Pulmonary artery endothelial cell (primary cell): ENCODE data around the gene KRT85. TPM values are rescaled to one million over a fixed set of nuclear protein-coding genes. Genes with fewer than 3 reads are reported as not detected.
"Not testable (repeated sequence)": the region's sequence is repeated elsewhere in the genome, so short reads cannot be mapped to it uniquely, and the experiment has no call there.

ENCODE experiments used
- DNase-seq: peaks from one replicate; pipeline ENCODE4 v3.0.0-alpha.2; 2011; ENCODE audit warnings: low read depth, low spot score
- total RNA-seq: library from RNA; depleted of rRNA; stranded (reverse); fragments of >200 nt; gene quantifications from 2 replicates; pipeline ENCODE4 v1.2.3, GENCODE V29; 2014

The KRT85 gene
- total RNA-seq = under 0.01 TPM in 1 of 2 replicates, not detected in the other

DNA sequence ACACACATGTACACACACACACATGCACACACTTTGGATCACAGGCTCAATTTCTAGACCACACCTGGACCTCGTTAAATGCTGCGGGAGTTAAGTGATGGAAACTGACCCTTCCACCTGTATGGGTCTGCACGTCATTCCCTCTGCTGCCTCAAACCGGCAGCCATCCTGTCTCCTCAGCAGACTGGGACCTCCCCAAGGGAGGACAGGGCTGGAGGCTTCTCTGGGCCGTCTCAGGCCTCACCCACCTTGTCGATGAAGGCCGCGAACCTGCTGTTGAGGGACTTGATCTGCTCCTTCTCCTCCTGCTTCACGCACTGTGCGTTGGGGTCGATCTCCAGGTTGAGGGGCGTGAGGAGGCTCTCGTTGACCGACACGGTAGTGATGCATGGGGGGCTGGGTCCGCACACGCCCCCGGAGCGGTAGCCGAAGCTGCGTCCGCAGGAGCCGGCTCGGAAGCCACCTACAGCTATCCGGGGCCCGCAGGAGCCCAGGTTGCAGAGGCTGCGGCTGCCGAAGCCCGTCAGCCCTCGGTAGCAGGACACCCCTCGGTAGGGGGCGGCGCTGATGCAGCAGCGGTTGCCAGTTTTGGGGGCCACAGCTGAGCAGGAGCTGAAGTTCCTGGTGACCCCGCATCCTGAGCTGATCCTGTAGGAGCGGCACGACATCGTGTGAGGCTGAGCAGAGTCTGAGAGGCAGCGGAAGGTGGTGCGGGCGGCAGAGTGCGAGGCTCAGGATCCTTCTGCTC is at the start of gene KRT85:
Gene KRT85 (minus strand): TSS at position 744 of the 748 bp plus-strand sequence. CDS start 76 bp downstream, at position 668.
- no peak for DNase-seq

DNA sequence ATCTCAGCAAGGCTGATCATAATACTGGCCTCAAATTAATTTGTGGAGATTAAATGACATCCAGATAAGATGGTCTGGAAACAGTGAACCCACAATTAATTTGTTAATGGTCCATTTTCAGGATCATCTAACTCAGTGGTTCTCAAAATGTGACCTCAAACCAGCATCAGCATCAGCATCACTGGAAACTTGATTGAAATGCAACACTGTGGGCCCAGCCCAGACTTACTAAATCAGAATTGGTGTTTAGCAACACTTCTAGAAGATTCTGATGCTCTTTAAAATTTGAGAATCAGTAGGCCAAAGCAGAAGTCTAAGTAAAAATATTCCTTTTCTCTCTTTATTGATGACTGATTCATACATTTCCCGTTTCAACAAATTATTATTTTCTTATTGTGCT is 49.5 kb upstream of the KRT85 start:
- DNase-seq = no peak

DNA sequence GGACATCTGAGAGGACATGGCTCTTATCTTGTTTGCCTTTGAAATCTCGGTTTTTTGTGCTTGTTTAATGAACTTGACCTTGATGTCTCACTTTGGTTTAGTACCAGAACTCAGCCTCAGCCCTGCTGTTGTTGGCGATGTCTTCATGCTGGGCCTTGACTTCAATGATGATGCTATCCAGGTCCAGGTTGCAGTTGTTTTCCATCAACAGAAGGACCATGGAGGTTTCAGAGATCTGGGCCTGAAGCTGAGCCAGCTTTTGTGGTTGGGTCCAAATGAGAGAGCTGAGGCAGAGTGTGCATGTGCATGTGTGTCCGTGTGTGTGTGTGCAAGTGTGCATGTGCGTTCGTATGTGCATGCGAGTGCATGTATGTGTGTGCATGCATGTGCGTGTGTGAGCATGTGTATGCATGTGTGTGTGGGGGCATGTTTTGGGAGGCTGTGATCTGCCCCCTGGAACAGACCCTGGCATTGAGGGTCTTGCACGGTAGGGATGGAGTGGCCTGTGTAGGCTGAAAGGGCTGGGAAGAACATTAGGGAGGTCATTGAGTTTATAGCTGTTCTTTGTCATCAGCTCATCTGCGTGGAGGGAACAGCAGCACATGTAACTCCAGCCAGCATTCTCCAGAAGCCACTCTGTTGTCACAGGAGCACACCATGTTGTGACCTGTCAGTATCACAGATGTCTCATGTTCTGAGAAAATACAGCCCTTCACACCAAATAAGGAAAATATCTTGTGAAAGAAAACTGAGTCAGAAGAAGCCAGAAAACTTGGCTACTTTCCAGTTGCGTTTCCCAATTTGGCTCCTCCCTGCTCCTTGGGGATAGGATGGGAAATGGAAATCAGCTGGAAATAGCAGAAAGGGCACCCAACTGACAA is 48.8 kb upstream of the KRT85 start:
- no peak for DNase-seq

DNA sequence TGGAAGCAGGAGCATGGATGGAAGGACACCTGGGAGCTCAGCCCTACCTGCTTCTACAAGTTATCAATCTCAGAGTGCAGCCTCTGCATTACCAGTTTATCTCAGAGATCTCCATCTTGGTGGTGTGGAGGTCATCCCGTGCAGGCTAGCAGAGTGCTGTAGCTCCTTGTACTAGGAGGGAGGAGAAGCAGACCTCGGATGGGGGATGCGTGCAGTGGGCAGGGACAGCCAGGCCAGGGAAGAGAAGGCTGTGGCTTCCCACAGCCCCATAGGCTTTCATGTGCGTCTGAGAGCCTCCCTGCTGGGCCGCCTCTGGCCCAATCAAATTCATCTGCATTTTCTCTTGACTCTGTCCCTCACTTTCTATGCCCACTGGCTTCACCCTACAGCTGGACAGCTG is 47.7 kb upstream of the KRT85 start:
- DNase-seq = no peak

DNA sequence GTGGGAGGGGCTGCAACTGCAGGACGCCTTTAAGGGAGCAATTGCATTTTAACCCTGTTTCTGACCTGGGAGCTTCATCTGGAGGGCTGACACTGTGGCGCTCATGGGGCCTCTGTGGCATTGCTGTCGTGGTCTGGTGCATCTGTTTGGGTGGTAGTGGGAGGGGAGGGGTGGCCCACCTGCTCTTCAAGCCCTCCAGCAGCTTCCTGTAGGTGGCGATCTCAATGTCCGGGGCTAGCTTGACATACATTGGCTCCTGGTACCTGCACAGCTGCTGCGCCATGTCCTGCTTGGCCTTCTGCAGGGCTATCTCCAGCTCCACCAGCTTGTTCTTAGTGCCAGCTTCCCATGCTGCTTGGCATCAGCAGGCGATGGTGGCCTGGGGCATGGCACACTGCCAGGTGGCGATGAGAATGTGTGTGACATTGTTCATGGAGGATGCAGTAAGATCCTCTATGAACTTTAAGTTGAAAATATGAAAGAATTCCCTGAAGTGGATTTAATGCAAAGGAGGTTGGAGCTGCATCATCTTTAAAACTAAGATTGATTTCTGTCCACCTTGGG is 46.6 kb upstream of the KRT85 start:
- DNase-seq = no peak

DNA sequence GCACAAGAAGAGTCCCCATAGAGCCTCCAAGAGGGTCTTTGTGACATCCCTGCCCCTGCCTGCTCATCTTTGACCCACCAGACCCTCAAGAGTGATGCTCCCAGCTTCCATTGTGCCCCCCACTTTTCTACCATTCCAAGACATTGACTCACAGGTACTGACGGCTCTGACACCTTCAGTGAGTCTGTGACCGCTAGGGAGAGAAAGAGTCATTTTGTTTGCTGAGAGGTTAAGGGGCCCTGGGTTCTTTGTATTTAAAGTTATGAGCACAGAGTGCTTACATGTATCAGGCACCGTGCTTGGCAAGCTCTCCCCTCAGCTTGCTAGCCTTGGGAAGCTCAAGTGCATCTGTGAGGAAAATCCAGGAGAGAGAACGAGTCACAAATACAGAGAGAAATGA is 45.9 kb upstream of the KRT85 start:
- DNase-seq = no peak

DNA sequence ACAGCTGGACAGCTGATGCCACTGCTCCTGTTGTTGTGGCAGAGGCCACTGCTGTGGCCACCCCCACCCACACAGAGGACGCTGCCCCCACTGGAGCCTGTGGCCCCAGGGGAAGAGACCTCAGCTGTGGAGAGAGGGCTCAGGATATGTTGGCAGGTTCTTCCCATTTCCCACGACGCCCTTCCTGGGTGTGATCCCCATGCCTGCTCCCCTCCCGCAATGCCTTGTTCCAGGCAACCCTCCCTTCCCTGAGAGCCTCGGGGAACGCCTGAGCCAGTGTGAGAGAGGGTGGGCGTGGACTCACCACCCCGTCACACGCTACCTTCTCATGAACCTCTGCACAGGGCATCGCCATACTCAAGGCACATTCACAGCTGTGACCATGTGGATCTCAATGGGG is 44.5 kb upstream of the KRT85 start:
- no peak for DNase-seq

DNA sequence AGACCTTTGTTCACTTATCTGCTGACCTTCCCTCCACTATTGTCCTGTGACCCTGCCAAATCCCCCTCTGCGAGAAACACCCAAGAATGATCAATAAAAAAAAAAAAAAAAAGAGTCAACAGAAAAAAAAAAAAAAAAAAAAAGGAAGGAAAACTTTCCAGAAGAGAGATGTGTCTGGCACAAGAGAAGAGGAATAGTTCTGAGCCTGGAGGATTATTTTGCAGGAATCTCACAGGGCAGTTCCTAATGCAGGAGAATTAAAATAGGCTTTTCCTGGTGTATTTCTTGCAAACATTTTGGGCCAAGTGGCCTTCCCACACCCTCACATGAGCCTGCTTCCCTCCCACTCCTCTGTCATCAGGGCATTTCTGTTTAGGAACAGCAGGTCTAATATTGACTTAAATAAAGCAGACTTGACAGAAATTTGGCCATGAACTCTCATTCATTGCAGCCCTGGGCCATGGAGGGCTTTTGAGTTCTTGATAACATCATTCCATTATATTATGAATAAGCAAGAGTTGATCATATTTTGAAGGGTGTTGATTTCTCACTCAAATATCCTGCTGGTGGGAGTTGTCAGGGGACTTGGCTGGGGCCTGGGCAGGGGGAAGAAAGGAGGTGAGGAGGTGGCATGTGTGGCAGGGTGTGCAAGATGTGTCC is 43.4 kb upstream of the KRT85 start:
- not testable (repeated sequence) for DNase-seq

DNA sequence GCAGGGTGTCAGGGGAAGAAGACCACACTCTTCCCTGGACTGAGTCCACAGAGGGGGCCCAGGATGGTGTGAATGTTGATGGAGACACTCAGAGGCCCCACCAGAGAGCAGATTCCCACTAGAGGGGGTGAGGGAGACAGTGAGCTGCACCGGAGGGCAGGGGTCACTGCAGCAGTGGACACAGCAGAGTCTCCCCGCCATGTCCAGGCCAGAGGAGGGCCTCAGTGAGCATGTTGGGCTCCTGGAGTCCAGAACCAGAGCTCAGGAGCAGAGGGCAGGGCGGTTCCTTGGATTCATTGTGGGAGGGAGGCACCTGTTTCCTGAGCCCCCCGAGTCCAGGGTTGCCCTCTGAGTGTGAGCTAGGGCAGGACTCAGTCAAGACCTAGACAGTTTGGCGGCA is 40.6 kb upstream of the KRT85 start:
- no peak for DNase-seq

DNA sequence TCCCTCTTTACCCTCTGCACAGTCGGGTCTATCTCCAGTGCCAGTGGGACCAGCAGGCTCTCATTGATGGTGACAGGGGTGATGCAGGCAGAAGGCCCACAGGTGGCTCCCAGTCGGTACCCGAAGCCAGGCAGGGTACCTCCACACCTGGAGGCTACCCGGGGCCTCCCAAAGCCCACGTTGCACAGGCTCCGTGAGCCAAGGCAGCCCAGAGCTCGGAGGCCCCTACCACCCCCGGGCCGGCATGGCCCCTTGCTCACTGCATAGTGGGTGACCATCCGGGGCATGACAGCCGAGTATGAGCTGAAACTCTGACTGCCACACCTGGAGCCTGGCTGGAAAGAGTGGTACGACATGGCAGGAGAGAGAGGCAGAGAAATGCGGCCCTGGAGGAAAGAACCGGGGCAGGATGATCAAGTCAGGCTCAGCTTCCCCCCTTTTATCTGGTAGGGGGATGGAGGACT is 38.7 kb upstream of the KRT85 start, which contains the start of gene KRT82:
Gene KRT82 (minus strand): TSS at position 414 of the 464 bp plus-strand sequence. CDS start 58 bp downstream, at position 356.
- no peak for DNase-seq

DNA sequence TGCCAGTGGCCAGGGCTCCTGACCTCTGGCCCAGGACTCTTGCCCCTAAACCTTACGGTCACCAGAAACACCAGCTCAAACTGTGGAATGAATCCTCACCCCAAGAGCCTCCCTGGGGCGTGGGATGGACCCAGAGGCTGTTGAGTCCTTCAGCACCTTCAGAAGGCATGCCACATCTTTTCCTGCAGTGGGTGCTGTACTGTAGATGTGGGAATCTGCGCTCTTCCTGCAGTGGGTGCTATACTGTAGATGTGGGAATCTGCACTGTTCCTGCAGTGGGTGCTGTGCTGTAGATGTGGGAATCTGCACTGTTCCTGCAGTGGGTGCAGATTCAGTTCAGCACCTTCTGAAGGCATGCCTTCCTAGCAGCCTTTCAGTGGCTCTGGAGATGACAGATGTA is 37.7 kb upstream of the KRT85 start:
- DNase-seq = no peak

DNA sequence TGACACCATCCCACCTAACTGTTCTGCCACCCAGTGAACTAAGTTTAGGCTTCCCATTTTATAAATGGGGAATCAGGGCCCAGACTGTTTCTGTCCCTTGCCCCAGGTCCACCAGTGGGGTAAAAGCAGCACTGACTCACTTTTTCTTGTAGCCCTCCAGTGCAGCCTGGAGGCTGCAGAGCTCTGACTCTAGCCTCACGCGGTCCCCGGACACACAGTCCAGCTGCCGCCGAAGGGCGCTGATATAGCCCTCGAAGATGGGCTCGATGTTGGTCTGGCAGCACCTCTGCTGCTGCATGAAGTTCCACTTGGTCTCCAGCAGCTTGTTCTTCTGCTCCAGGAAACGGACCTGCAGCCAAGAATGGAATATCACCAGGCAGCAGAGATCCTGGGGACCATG is 36.3 kb upstream of the KRT85 start:
- no peak for DNase-seq

DNA sequence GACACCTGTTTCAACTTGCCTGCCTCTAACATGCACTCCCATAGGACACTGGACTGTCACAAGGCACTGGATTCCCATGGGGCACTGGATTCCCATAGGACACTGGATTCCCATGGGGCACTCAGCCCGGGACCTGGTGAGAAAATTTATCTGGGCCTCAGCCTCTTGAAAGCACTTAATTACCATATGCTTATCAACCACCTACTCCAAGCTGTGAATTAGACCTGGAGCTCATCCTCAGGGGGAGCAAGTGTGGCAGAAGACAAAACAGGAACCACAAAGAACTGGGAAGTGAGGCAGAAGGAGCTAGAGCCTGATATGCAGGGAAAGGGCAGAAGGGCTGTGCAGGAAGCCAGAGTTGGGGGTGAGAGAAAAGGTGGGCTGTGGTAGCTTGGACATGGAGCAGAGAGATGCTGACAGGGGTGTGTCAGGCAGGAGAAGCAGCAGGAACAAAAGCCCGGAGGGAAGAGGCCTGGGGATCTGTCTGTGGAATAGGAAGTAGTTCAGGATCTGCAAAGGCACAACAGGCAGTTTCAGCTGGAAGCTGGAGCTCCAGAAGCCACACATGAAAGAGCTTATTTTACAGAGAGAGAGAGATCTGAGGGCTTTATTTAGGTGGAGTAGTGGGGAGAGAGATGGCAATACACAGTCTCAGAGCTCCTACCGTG is 35.7 kb upstream of the KRT85 start:
- no peak for DNase-seq

DNA sequence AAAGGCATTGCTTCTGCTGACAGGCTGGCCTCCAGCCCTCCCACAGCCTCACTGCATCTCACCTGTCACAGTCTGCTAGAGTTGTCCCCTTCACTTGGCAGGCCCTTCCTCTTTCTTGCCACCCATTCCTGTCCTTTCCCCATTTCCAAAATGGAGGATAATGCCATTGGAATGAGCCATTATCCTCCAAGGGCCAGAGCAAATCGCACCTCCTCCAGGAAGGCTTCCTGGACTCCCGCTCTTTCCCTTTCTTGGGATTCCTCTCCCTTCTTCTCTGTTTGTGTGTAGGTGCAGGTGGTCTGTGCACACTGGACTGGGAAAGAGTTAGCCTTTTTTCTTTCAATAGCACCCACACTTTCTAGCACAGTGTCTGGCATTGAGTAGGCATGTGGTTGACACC is 35.1 kb upstream of the KRT85 start:
- DNase-seq = no peak

DNA sequence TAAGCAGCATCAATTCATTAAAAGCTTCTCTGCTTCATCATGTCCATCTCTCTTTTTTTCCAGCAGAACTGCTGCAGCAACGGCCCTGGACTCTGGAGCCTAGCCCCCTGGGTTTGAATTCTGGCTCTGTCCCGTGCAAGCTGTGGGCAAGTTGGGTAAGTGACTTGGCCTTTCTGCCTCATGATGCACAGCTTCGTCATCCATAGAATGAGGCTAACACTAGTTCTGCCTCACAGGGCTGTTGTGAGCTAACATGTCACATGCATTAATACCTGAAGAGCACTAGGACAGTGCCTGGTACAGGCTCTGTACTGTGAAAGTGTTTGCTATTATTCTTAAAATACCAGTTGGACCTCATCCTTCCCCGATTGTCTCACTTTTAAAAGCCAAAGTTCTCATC is 34.6 kb upstream of the KRT85 start:
- DNase-seq = no peak

DNA sequence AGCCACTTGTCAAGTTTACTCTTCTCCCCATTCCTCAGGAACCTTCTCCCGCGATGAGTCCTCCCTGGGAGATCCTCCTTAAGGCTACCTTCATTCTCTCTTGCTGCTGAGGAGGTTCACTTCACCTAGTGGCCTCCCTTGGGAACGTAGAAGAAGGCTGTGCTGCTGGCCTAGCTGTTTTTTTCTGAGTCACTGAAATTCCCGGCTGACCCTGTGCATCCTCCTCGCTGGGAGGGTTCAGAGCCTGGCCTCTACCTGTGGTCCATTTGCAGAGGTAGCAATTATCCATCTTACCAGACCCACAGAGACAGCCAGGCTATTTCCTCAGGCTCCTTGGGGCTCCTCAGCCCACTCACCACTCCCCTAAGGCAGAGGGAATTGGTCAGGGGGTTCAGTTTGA is 34.2 kb upstream of the KRT85 start:
- DNase-seq = no peak

DNA sequence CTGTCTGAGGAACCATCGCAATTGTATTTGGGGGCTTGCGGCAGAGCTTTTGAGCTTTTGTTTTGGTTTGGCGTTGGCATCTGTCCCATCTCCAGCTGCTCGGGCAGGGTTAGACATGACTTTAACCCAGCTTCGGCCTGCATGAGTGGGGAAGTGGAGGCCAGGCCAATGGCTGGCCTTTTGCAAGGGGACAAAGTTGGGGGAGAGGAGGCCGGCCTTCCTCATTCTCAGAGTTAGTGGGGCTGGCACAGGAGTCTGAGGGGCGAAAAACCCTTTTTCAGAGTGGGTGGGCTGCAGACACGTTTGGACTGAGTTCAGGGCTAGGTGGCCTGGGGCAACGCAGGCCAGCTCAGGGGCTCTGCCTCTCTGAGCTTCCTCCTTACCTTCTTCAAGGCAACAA is 33.6 kb upstream of the KRT85 start:
- no peak for DNase-seq

DNA sequence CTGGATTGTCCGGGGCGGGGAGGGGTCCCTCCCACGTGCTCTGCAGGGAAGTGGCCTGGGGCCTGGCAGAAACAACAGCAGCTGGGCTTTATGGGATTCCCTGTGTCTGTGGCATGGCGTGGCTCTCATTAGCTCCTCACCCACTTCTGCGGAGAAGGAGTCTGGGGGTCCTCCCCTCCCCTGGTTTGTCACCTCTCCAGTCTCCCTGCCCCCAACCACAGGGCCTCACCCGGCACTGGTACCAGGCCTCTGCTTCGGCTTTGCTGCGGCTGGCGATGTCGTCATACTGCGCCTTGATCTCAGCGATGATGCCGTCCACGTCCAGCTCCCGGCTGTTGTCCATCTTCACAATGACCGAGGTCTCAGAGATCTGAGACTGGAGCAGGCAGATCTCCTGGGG is 32.5 kb upstream of the KRT85 start:
- no peak for DNase-seq

DNA sequence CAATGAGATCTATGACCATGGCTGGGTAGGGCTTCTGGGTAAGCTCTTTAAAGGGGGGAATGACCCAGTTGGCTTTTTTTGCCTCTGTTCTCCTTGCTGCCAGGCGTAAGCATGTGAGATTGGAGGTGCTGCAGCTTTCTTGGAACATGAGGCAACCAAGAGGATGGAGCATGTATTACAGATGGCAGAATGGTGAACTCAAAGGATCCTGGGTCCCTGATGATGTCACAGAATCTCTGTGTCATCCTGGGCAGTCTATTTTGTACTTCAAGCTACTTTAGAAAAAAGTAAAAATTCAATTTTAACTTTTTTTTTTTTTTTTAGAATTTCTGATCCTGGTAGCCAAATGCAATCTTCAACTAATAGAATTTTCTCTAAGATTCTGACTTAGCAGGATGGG is 30.9 kb upstream of the KRT85 start:
- no peak for DNase-seq

DNA sequence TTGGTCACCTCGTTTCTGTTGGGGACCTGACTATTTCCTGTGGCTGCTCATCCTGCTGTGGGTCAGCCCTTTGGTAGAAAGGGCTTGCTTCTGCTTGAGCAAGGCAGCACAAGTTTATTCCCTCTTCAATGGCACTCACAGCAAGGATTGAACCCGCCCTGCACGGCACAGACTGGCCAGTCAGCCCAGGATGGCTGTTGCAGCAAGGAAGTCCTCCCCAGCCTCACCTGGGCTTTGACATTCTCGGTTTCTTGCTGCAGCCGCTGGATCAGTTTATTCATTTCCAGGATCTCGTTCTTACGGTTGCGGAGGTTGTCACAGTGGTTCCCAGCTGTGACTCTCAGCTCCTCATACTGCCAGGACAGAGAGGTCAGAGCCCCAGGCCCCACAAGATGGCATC is 29.4 kb upstream of the KRT85 start:
- DNase-seq = no peak
